Muscle of leg (tissue), 11 donors: ENCODE measurements around the gene NUP153. TPM values are rescaled to one million over a fixed set of nuclear protein-coding genes. Genes with fewer than 3 reads are reported as not detected.

ENCODE experiments used
- DNase-seq: peaks from one replicate; pipeline ENCODE4 v3.0.0; 2013
- H3K27ac ChIP-seq: one replicate; pipeline ENCODE4 v1.5.1; 2013; ENCODE audit warnings: mild to moderate bottlenecking, low read length, control low read depth
- H3K27me3 ChIP-seq: one replicate; pipeline ENCODE4 v1.6.1; 2013; ENCODE audit warnings: low read length; ENCODE audit not compliant: control insufficient read depth, insufficient read depth
- H3K36me3 ChIP-seq: one replicate; pipeline ENCODE4 v1.6.1; 2013; ENCODE audit warnings: low read length; ENCODE audit not compliant: control insufficient read depth, insufficient read depth
- H3K4me1 ChIP-seq: one replicate; pipeline ENCODE4 v1.6.1; 2013; ENCODE audit warnings: low read length; ENCODE audit not compliant: control insufficient read depth, insufficient read depth
- H3K4me3 ChIP-seq: one replicate; pipeline ENCODE4 v1.5.1; 2013; ENCODE audit warnings: low read length, control low read depth
- H3K9me3 ChIP-seq: replicated peaks from 2 replicates; pipeline ENCODE4 v1.6.1; 2013; ENCODE audit warnings: low read depth, low read length; ENCODE audit not compliant: control insufficient read depth
- WGBS: methylation state at CpG from one replicate; pipeline ENCODE4 v1.1.5; 2013; ENCODE audit warnings: missing lambda C conversion rate; ENCODE audit not compliant: insufficient coverage; 5-methylcytosine and 5-hydroxymethylcytosine counted together
- polyA plus RNA-seq, 8 donors: library from polyadenylated mRNA; unstranded; fragments of 120-200 nt; gene quantifications; one replicate each; pipeline versions ENCODE4 v1.2.1 to v1.2.3, GENCODE V29; 2013; ENCODE audit warnings: inconsistent platforms in 1 of 8, low replicate concordance in 1 of 8; ENCODE audit not compliant: insufficient read length in 8 of 8, insufficient read depth in 1 of 8
- total RNA-seq: library from RNA; stranded (reverse); fragments of 120-200 nt; gene quantifications from one replicate; pipeline ENCODE4 v1.2.4, GENCODE V29; 2013

NUP153 gene
- total and polyA plus RNA-seq, 9 donors: 21.2 to 37.3 (median 29.3) TPM

GRCh38 chr6:17621003-17621402, 85.7 kb downstream of the NUP153 start:
- DNase-seq: no peak
- H3K27me3 ChIP-seq: no peaks in the 10 kb centered on the region
- no peaks in the 10 kb centered on the region for H3K9me3 ChIP-seq
- H3K4me3 ChIP-seq: no peak overlapping the region
- no peak overlapping the region for H3K27ac ChIP-seq
- H3K4me1 ChIP-seq: no peaks in the 10 kb centered on the region
- WGBS: 88% methylated on average over 1 of the region's 2 CpGs
- H3K36me3 ChIP-seq: peaks cover 28% of the 10 kb centered on the region

- Histone ChIP-seq H3K4me1 (no peaks in the 10 kb centered on the region), H3K9me3 (no peaks in the 10 kb centered on the region), H3K27me3 (no peaks in the 10 kb centered on the region), H3K4me3 (no peak overlapping the region), H3K27ac (no peak overlapping the region), H3K36me3 (peaks cover 14% of the 10 kb centered on the region)
- no peak for DNase-seq
- no CpG with 5 or more reads among the region's 4 CpGs for WGBS
Measured at GRCh38 chr6:17615794-17616193, 90.9 kb downstream of the NUP153 start.

GRCh38 chr6:17612048-17612447, 94.7 kb downstream of the NUP153 start:
- Histone ChIP-seq H3K9me3 (no peaks in the 10 kb centered on the region), H3K36me3 (peaks cover 12% of the 10 kb centered on the region)

DNA sequence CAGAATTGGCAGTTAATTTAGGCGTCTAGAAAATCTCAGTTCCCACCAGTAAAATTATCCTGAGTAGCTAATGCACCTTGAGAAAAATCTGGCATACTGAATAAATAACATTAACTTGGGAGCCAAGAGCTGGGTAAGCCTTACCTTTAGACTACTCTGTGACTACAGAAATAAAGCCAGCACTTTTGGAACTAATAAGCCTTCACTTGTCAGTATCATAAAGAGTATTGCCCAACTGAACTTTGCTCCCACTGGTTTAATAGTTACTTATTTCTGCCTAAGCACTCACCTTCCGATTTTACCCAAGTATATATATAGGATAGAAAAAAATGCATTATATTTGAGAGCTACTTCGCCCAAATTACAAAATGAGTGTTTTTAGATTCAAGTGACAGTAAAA, 95.9 kb downstream of the NUP153 start:
- Histone ChIP-seq H3K36me3 (peaks cover 15% of the 10 kb centered on the region), H3K9me3 (no peaks in the 10 kb centered on the region), H3K4me1 (no peaks in the 10 kb centered on the region), H3K4me3 (no peak overlapping the region), H3K27me3 (no peaks in the 10 kb centered on the region), H3K27ac (no peak overlapping the region)
- WGBS: no CpG with 5 or more reads among the region's 3 CpGs
- no peak for DNase-seq

More at GRCh38 chr6:17612048-17612447, 94.7 kb downstream of the NUP153 start:
- 94% methylated on average over 2 of the region's 4 CpGs for WGBS
- Histone ChIP-seq H3K4me1 (no peaks in the 10 kb centered on the region), H3K27me3 (no peaks in the 10 kb centered on the region), H3K27ac (no peak overlapping the region), H3K4me3 (no peak overlapping the region)
- no peak for DNase-seq

GRCh38 chr6:17606606-17607005, 100.1 kb downstream of the NUP153 start:
- Histone ChIP-seq H3K9me3 (no peaks in the 10 kb centered on the region), H3K27ac (no peak overlapping the region), H3K27me3 (no peaks in the 10 kb centered on the region), H3K4me1 (peaks cover 4% of the 10 kb centered on the region), H3K36me3 (peaks cover 18% of the 10 kb centered on the region), H3K4me3 (no peak overlapping the region)
- 100% methylated on average over 2 of the region's 4 CpGs for WGBS
- DNase-seq: no peak

DNA sequence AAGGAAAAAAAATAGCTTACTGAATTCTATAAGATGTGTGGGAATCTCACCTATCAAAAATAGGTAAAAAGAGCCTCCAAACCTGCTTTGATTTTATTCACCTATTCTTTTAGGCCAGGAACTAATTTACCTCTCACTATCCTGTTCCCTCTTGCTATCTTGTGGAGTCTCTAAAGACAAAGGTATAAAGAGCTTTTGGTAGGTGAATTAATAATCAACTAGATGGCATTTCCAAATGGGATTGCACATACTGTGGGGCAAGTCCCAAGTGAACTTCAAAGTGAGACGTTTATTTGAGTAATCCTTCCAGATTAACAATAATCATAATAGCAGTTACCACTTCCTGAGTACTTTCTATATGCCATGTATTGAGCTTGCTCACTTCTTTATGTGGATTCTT, 103.8 kb downstream of the NUP153 start:
- Histone ChIP-seq H3K36me3 (peaks cover 15% of the 10 kb centered on the region), H3K4me1 (peaks cover 8% of the 10 kb centered on the region), H3K4me3 (no peak overlapping the region), H3K9me3 (no peaks in the 10 kb centered on the region), H3K27ac (no peak overlapping the region), H3K27me3 (no peaks in the 10 kb centered on the region)
- WGBS: no CpG with 5 or more reads among the region's 1 CpG
- DNase-seq: no peak

DNA sequence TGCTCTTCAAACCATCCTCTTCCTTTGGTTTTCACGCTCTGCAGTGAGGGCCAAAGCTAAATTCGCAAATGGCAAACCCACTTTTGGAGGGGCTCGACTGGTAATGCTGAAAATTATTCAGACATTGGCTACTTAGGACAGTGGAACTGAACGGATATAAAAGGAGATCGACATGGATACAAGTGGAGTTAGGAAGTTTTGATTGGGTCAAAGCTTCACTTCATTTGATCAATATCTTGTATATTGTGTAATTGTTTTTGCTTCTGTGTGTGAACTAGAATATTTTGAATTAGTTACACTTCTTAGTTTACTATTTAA, 105.4 kb downstream of the NUP153 start:
- DNase-seq: peak; percentile 35
- peak overlapping the region; percentile 94 for H3K27ac ChIP-seq
- no peaks in the 10 kb centered on the region for H3K27me3 ChIP-seq
- H3K4me3 ChIP-seq: peak overlapping the region; percentile 76
- H3K9me3 ChIP-seq: no peaks in the 10 kb centered on the region
- 7% methylated on average over 3 of the region's 5 CpGs for WGBS
- peaks cover 8% of the 10 kb centered on the region for H3K4me1 ChIP-seq
- H3K36me3 ChIP-seq: peaks cover 11% of the 10 kb centered on the region

DNA sequence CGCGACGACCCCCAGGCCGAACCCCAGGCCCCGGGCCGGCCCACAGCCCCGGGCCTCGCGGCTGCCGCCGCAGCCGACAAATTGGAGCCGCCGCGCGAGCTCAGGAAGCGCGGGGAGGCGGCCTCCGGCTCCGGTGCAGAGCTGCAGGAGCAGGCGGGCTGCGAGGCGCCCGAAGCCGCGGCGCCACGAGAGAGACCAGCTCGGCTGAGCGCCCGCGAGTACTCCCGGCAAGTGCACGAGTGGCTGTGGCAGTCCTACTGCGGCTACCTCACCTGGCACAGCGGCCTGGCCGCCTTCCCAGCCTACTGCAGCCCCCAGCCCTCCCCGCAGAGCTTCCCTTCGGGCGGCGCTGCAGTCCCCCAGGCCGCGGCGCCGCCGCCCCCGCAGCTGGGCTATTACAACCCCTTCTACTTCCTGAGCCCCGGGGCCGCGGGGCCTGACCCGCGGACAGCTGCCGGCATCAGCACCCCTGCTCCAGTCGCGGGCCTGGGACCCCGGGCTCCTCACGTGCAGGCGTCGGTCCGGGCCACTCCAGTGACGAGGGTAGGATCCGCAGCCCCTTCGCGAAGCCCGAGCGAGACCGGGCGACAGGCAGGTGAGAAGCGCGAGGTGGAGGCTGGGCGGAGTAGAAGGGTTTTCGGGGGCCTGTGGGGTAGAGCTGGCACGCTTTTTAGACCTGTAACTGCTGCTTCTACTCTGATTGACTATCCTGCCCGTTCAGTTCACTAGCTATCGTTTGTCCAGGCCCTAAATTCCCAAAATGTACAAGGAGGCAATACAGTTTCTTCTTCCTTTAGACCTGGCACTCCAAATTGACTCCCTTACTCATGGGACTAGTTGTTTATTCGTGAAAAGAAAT, 106.0 kb downstream of the NUP153 start:
- Histone ChIP-seq H3K4me3 (peak overlapping the region; percentile 76), H3K36me3 (peaks cover 9% of the 10 kb centered on the region), H3K27me3 (no peaks in the 10 kb centered on the region), H3K27ac (peak overlapping the region; percentile 94), H3K9me3 (no peaks in the 10 kb centered on the region), H3K4me1 (peaks cover 8% of the 10 kb centered on the region)
- peak; percentile 68 for DNase-seq
- WGBS: under 1% methylated on average over 71 of the region's 77 CpGs

DNA sequence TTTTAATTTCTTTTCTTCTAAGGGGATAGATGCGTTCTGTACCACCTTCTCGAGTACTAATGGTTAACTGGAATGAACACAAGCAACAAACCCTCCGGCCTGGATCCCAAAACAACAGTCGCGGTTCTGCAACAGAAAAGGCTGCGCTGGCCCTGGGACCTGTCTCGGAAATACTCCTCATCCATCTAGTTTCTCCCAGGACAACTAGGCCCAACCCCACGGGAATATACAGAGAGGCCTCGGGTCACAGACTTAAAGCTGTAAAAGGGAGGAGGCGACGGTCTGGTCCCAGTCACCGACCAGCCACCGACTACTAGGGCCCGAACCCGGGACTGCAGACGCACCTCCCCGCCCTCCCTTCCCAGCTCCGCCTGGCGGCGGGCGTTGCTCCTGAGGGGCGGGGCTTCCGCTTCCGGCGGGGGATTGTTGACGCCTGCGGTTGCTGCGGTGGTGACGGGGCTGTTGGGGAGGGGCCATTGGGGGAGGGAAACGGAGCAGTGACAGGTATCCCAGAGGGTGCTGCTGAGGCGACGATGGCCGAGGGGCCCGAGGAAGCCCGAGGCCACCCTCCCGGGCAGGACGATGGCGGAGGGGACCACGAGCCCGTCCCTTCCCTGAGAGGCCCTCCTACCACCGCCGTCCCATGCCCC, 106.7 kb downstream of the NUP153 start, which contains the start of gene FAM8A1:
Gene FAM8A1, plus strand, starts transcription at position 426 of the 650 bp plus-strand sequence. Its CDS starts 108 bp downstream, at position 534.
- Histone ChIP-seq H3K4me3 (peak within 1 kb of the TSS; percentile 76), H3K36me3 (peaks cover 9% of the 10 kb centered on the region), H3K9me3 (no peaks in the 10 kb centered on the region), H3K4me1 (peaks cover 8% of the 10 kb centered on the region), H3K27ac (peak within 1 kb of the TSS; percentile 94), H3K27me3 (no peaks in the 10 kb centered on the region)
- DNase-seq: peak; percentile 97
- 6% methylated on average over 21 of the region's 42 CpGs for WGBS

- no CpG with 5 or more reads among the region's 3 CpGs for WGBS
- no peak for DNase-seq
- Histone ChIP-seq H3K27me3 (no peaks in the 10 kb centered on the region), H3K9me3 (no peaks in the 10 kb centered on the region), H3K4me1 (peaks cover 2% of the 10 kb centered on the region), H3K4me3 (no peak overlapping the region), H3K27ac (no peak overlapping the region), H3K36me3 (no peaks in the 10 kb centered on the region)
Measured at GRCh38 chr6:17596085-17596484, 110.6 kb downstream of the NUP153 start.
